ENCODE measurements around the gene IFI44. TPM values are rescaled to one million over a fixed set of nuclear protein-coding genes. Genes with fewer than 3 reads are reported as not detected.

The IFI44 gene
- total RNA-seq, 1 donor from 2014 or later: 3.5 TPM

DNA sequence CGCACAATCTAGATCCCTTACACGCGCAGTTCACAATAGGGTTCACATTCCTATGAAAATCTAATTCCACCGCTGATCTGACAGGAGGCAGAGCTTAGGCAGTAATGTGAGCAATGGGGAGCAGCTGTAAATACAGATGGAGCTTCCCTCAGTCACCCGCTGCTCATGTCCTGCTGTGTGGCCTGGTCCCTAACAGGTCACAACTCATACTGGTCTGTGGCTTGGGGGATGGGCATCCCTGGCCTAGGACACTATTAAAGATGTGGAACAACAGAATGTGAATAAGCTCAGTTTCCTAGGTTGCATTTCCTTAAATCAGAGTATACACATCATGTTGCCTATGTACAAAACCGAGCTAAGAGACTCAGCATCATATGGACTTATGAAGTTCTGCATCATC, 16.2 kb downstream of the IFI44 start:
- no peak for DNase-seq (ENCODE audit: low read depth)
- TF ChIP-seq, protein P1, sequence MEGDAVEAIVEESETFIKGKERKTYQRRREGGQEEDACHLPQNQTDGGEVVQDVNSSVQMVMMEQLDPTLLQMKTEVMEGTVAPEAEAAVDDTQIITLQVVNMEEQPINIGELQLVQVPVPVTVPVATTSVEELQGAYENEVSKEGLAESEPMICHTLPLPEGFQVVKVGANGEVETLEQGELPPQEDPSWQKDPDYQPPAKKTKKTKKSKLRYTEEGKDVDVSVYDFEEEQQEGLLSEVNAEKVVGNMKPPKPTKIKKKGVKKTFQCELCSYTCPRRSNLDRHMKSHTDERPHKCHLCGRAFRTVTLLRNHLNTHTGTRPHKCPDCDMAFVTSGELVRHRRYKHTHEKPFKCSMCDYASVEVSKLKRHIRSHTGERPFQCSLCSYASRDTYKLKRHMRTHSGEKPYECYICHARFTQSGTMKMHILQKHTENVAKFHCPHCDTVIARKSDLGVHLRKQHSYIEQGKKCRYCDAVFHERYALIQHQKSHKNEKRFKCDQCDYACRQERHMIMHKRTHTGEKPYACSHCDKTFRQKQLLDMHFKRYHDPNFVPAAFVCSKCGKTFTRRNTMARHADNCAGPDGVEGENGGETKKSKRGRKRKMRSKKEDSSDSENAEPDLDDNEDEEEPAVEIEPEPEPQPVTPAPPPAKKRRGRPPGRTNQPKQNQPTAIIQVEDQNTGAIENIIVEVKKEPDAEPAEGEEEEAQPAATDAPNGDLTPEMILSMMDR (IDR thresholded peaks at IDR 0.05; ENCODE audit: insufficient read depth, low read length, poor library complexity, severe bottlenecking): no peak
- Histone ChIP-seq H3K27me3 (ENCODE audit: control insufficient read depth, insufficient read depth, low read length) (no peaks in the 10 kb centered on the region), H3K36me3 (ENCODE audit: control insufficient read depth, insufficient read depth, low read length) (no peaks in the 10 kb centered on the region), H3K4me3 (ENCODE audit: low read depth, low read length) (no peak overlapping the region)

DNA sequence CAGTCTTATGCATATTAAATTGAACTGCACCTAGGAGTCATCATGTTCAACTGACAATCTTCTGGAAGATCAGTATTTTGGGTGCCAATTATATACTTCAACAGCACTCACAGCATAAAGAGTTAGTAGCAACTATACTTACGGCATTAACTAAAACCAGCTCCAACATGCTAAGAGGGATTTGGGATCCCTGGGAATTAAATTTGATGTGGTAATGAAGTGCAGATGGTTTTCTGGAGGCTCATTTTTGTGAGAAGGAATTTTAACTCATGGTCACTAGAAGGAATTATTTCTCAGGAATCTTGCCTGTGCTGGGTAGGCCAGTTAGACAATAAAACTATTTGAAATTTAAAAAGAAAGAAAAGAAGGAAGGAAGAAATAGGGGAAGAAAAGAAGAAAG, 18.3 kb downstream of the IFI44 start:
- Histone ChIP-seq H3K36me3 (ENCODE audit: control insufficient read depth, insufficient read depth, low read length) (no peaks in the 10 kb centered on the region), H3K27me3 (ENCODE audit: control insufficient read depth, insufficient read depth, low read length) (no peaks in the 10 kb centered on the region), H3K4me3 (ENCODE audit: low read depth, low read length) (no peak overlapping the region)
- TF ChIP-seq, protein P1 (IDR thresholded peaks at IDR 0.05; ENCODE audit: insufficient read depth, low read length, poor library complexity, severe bottlenecking): no peak
- no peak for DNase-seq (ENCODE audit: low read depth)

DNA sequence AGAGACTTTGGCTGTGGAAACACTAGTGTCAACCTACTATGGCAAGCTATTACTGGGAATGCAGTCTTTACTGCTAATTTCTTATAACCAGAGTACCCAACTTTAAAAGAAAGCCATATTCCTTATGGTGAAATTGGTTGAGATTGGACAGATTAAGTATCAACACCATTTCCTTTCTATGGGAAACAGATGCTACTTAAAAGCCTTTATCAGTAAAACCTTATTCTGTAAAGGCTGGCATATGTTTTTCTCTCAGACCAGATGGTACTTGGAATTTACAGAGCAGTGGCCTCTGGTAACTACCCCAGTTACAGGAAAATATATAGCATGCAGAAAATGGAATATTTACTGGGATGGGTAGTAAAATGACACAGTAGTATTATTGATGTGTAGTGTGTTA, 18.8 kb downstream of the IFI44 start:
- no peak for DNase-seq (ENCODE audit: low read depth)
- no peaks in the 10 kb centered on the region for H3K27me3 ChIP-seq (ENCODE audit: control insufficient read depth, insufficient read depth, low read length)
- H3K36me3 ChIP-seq (ENCODE audit: control insufficient read depth, insufficient read depth, low read length): no peaks in the 10 kb centered on the region
- no peak overlapping the region for H3K4me3 ChIP-seq (ENCODE audit: low read depth, low read length)
- TF ChIP-seq, protein P1 (IDR thresholded peaks at IDR 0.05; ENCODE audit: insufficient read depth, low read length, poor library complexity, severe bottlenecking): no peak

DNA sequence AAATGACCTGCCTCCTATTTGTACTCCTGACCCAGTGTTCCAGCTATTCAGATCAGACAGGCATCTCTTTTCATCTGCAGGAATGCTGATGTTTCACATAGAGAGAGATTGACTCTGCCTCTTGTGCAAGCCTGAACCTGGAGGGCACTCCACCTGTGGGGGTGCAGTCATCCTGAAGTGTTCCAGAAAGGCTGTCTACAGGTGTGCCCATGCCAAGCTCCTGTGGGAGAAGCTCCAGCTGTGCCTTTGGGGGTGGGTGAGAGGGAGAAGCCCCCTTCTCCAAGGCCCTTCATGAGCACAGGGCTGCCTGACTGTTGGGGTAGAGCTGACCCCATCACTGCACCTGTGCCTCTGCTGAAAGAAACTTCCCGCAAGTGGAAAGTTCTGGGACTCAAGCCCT, 22.8 kb downstream of the IFI44 start:
- no peak overlapping the region for H3K4me3 ChIP-seq (ENCODE audit: low read depth, low read length)
- no peaks in the 10 kb centered on the region for H3K27me3 ChIP-seq (ENCODE audit: control insufficient read depth, insufficient read depth, low read length)
- TF ChIP-seq, protein P1 (IDR thresholded peaks at IDR 0.05; ENCODE audit: insufficient read depth, low read length, poor library complexity, severe bottlenecking): no peak
- no peaks in the 10 kb centered on the region for H3K36me3 ChIP-seq (ENCODE audit: control insufficient read depth, insufficient read depth, low read length)
- no peak for DNase-seq (ENCODE audit: low read depth)

DNA sequence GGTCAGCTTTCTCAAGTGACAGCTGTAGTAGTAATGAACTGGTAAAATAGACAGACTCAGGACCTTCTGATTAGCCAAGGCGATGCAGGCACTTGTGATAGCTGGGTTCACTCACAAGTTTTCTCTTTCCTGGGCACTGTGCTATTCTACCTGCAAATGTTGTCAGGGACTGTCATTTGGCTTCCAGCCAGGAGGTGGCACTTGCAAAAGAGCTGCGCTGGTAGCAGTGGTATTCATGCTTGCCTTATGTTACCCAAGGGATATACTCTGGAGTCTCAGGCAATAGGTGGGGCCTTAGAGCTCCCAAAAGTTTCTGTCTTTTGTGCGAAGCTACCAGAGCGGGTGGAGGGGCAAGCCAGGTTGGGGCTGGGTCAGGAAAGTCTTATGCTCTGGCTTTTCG, 23.5 kb downstream of the IFI44 start:
- TF ChIP-seq, protein P1 (IDR thresholded peaks at IDR 0.05; ENCODE audit: insufficient read depth, low read length, poor library complexity, severe bottlenecking): no peak
- Histone ChIP-seq H3K36me3 (ENCODE audit: control insufficient read depth, insufficient read depth, low read length) (no peaks in the 10 kb centered on the region), H3K27me3 (ENCODE audit: control insufficient read depth, insufficient read depth, low read length) (no peaks in the 10 kb centered on the region), H3K4me3 (ENCODE audit: low read depth, low read length) (no peak overlapping the region)
- DNase-seq (ENCODE audit: low read depth): no peak

DNA sequence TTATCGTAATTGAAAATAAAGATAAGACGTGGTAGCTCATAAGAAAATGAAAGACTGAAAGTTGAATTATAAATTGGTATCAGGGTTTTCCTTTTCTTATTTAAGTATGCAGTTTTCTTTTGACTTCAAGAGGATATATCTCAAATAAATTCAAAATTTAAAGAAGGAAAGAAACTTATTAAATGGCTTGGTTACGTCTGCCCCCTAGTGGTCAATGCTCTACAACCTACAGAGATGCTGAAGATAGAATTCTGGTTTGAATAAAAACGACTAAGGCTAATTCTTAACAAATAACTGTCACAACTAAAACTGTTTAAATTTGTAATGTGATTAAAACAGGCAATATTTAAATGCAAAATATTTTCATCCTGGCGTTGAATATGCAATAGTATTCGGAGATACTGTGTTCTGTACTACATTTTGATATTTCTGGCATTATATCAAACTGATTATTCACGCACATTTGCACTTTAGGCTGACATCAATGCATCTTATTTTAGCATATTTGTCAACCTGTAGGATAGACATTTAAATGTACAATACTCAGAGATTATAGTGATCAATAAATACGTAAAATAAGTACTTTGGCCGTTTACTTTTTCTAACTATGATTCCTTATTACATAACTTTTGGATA, 26.8 kb downstream of the IFI44 start:
- H3K36me3 ChIP-seq (ENCODE audit: control insufficient read depth, insufficient read depth, low read length): no peaks in the 10 kb centered on the region
- H3K27me3 ChIP-seq (ENCODE audit: control insufficient read depth, insufficient read depth, low read length): no peaks in the 10 kb centered on the region
- TF ChIP-seq, protein P1 (IDR thresholded peaks at IDR 0.05; ENCODE audit: insufficient read depth, low read length, poor library complexity, severe bottlenecking): peak; percentile 69
- no peak overlapping the region for H3K4me3 ChIP-seq (ENCODE audit: low read depth, low read length)
- DNase-seq (ENCODE audit: low read depth): peak; percentile 23

Data from kidney epithelial cell (primary cell).